ENCODE measurements around the gene GPS1.
A peak's percentile ranks its signal among the peaks of the same experiment; 100 is the strongest.

Gene GPS1

GRCh38 chr17:82051776-82052637 lies at the start of gene GPS1, which contains the start of gene RFNG:
TSS of gene GPS1 (plus strand) at chr17:82051898. CDS start at chr17:82051932, 34 bp downstream.
TSS of gene RFNG (minus strand) at chr17:82051811. CDS start at chr17:82051766, 45 bp downstream.
- DNase-seq (ENCODE audit: low read depth): no peak
- H3K4me3 ChIP-seq (ENCODE audit: low read depth, low read length): peak within 1 kb of the TSS; percentile 94
- no peak for TF ChIP-seq CTCF (IDR thresholded peaks at IDR 0.05; ENCODE audit: low read depth, low read length, missing control alignments)

- no peak overlapping the region for H3K4me3 ChIP-seq (ENCODE audit: low read depth, low read length)
- DNase-seq (ENCODE audit: low read depth): no peak
- no peak for TF ChIP-seq CTCF (IDR thresholded peaks at IDR 0.05; ENCODE audit: low read depth, low read length, missing control alignments)
These were observed 48.0 kb upstream of the GPS1 start for GRCh38 chr17:82003411-82004381.

- TF ChIP-seq CTCF (IDR thresholded peaks at IDR 0.05; ENCODE audit: low read depth, low read length, missing control alignments): no peak
- DNase-seq (ENCODE audit: low read depth): no peak
These were observed 46.9 kb upstream of the GPS1 start for GRCh38 chr17:82004517-82005455.

GRCh38 chr17:82005701-82006348 lies 45.9 kb upstream of the GPS1 start:
- DNase-seq (ENCODE audit: low read depth): no peak
- no peak for TF ChIP-seq CTCF (IDR thresholded peaks at IDR 0.05; ENCODE audit: low read depth, low read length, missing control alignments)
- H3K4me3 ChIP-seq (ENCODE audit: low read depth, low read length): no peak overlapping the region

More at GRCh38 chr17:82004517-82005455, 46.9 kb upstream of the GPS1 start:
- H3K4me3 ChIP-seq (ENCODE audit: low read depth, low read length): no peak overlapping the region

GRCh38 chr17:82006468-82007227 lies 45.0 kb upstream of the GPS1 start:
- no peak overlapping the region for H3K4me3 ChIP-seq (ENCODE audit: low read depth, low read length)
- no peak for DNase-seq (ENCODE audit: low read depth)
- TF ChIP-seq CTCF (IDR thresholded peaks at IDR 0.05; ENCODE audit: low read depth, low read length, missing control alignments): no peak
